HG03064 (cell line): ENCODE measurements around the gene NLGN4X.
"Not testable (repeated sequence)": the region's sequence is repeated elsewhere in the genome, so short reads cannot be mapped to it uniquely, and the experiment has no call there.

ENCODE experiments used
- ATAC-seq: cut with Tn5 transposase; IDR thresholded peaks from one replicate; pipeline ENCODE4 v1.9.1; 2021; ENCODE audit warnings: low read depth; ENCODE audit not compliant: unreplicated experiment

NLGN4X gene

DNA sequence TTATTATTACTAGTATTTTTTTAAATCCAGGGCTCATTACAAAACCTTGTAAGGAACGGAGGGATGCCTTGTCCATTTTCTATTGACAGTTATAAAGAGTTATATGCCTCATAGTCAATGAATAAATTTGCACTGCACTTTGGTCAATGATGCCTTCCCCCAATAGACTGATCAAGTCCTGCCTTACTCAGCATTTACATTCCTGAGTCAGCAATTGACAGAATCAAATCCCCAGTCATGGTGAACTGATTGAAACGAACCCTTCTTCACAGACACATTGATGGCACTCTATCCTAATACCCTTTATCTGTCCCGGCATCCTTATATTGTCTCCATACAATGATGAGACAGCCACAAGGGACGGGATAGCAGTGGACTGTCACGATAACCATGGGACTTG is 213.2 kb downstream of the NLGN4X start:
- ATAC-seq = no peak

- ATAC-seq = no peak
Observed at GRCh38 chrX:6012357-6012756, 216.3 kb downstream of the NLGN4X start.

GRCh38 chrX:6005856-6006255 is 222.8 kb downstream of the NLGN4X start:
- ATAC-seq = no peak

- no peak for ATAC-seq
Observed at GRCh38 chrX:6004529-6004928, 224.1 kb downstream of the NLGN4X start.

GRCh38 chrX:6002056-6002455 is 226.6 kb downstream of the NLGN4X start:
- ATAC-seq = no peak

DNA sequence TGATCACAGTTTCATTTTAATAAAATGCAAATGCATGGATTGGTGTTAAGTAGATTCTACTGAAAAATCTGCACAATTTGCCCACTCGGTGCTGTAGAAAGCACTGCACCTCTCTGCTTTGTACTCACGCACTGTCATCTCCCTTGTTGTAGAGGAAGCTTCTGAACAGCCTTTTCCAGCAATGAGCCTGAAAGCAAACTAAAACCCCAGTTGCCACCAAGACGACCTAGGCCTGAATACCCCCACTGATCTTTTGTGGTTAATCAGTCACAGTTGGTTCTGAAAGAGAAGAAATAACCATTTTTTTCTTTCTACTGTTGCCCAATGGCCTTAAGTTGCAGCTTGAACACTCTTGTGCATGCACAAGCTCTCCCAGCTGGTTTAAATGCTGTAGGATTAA is 229.8 kb downstream of the NLGN4X start:
- ATAC-seq = no peak

DNA sequence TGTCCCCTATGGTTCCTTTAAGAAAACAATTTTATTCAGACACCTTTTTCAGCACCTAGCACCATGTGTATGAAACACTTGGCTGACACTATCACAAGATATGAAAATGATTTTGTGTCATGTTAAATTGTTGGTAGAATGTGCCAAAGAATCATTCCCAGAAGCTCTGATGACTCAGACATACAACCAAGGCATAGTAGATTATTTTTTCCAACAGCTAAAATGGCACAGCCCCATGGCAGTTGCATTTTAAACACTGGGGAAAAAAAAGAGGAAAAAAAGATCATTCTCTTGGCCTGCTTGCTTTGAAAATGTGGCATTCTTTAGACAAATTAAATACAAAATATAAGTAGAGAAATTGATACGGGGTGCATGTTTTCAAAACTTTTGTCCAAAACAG is 230.2 kb downstream of the NLGN4X start:
- ATAC-seq = no peak

- no peak for ATAC-seq
Observed at GRCh38 chrX:5991393-5991792, 237.3 kb downstream of the NLGN4X start.

GRCh38 chrX:5979338-5979737 is 249.3 kb downstream of the NLGN4X start:
- no peak for ATAC-seq

DNA sequence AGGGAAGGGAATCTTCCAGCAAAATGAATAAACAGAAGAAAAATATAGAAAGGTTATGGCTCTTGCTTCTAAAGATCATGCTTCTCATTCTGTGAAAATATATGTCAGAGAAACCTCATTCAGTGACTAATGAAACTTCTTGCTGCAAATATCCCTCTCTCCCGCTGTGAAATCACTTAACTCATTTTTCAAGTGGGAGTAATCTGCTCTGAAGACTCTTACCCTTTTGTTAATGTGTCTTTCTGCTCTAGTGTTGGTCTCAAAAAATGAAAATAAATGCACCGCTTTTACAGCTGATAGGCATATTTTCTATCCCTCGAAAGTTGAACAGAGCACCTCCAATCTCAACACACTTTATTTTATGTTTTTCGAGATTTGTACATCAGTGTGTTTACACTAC is 252.3 kb downstream of the NLGN4X start:
- no peak for ATAC-seq

DNA sequence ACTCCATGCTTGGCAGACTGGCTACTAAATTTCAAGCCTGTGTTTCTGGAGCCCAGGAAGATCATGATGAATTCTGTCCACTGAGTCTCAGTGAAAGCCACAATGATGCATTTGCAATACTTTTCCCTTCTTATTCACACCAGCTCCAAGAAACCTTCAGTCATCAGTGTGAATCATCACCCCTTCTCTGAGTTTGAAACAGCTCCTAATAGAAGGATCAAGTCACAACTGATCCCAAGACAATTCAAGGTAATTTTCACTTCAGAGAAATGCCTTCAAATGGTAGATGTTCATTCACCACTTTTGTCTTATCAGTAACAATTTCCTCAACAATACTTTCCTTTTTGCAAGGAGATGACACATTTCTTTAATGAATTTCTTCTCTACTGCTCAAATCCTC is 257.4 kb downstream of the NLGN4X start:
- no peak for ATAC-seq

DNA sequence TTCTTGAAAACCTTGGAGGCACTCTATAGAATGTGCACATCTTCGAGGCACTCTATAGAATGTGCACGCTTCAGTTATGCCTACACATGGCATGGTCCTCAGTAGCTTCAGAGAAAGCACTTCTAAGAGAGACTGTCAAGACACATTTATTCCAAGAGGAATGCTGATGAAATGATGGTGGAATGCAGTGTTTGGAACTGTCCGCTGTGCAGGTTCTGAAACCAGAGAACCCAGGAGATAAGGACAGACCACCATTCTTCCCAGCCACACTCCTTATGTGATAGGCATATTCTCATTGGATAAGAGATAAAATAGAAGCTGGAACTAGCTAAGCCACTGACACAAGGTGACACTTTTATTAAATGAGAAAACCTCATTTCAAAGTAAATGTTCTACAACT is 263.3 kb downstream of the NLGN4X start:
- ATAC-seq = no peak

DNA sequence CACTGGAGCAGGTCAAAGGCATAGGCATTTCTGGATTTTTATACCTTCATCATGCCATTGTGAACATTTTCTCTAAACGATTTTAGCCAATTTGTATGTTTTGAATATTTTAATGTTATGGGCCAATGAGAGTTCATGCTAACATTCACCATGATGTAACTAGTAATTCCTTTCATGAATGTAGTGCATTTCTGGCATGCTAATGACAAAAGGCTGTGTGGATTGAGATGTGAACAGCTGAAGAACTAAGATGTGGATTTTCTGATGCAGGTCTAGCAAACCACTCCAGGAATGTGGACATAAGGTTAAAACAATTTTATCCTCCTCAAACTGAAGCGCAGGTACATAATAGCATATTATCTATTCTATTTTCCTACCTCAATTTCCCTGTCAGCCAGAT is 269.4 kb downstream of the NLGN4X start:
- no peak for ATAC-seq

DNA sequence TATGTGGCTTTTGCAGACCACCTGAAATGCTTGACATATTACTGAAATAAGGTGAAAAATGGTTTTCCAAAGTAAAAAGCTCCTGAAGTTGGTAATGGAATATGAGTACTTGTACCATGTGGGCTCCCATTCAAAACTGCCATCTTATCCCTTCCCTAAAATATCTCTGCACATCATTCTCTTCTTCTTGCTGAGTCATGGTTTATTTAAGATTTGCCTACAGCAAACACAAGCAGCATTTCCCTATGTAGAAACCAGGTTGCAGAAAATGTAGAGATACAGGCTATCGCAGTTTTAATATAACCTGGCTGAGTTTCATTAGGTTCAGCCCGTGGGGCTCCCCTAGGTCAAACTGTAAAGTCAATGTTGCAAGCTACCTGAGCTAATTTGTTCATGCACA is 270.1 kb downstream of the NLGN4X start:
- ATAC-seq = no peak

- no peak for ATAC-seq
Observed at GRCh38 chrX:5957506-5957905, 271.2 kb downstream of the NLGN4X start.

GRCh38 chrX:5936438-5936837 is 292.2 kb downstream of the NLGN4X start:
- ATAC-seq = no peak

DNA sequence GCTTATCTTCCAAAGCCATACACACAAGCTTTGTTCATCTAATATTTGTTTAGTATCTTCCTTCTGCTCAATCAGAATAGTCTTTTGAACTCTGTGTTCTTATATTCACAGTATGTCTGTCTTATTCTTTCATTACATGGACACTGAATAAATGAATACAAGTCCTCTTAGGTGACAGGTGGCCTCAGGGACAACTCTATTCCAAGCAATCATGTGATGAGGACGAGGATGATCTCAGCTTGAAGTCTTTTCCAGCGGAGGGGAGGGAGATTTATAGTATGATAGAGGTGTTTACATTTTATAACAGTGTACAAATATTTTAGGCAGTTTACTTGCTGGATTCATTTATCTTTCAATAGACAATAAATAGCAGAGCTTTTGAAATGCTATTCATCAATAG is 300.4 kb downstream of the NLGN4X start:
- no peak for ATAC-seq

DNA sequence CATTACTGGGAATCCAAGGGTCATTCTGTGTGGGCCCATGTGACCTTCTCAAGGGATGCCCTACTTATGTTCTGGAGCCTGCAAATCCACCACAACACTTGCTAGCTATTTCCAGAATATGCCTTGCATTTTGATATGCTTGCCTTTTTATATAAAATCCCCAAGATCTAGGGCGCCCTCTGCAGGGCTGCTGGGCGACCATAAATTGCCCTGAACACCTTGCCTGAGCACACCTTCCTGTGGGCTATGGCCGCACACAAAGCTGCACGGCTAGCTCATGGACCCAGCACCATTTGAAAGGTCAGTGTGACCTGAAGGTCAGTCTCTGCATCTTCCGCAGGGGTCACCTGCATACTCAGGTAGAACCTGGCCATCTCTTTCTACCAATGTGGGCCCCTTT is 311.7 kb downstream of the NLGN4X start:
- ATAC-seq = no peak

DNA sequence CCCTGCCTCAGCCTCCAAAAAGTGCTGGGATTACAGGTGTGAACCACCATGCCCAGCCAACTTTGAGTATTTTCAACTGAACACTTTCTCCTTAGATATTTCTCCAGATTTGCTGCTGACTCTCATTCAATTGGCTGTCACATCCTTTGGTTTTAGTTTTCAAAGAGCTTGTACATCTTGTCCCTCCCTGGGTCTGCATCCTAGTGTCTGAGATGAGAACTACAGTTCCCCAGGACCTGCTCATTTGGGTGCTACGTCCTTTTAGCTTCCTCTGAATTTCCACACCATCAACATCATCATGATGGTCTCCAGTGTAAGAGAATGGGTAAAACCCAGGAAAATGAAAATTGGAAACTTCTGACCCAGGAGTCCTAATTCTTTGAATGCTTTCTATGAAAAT is 312.9 kb downstream of the NLGN4X start:
- no peak for ATAC-seq

- no peak for ATAC-seq
Observed at GRCh38 chrX:5907207-5907606, 321.5 kb downstream of the NLGN4X start.

- ATAC-seq = not testable (repeated sequence)
Observed at GRCh38 chrX:5903586-5904190, 325.0 kb downstream of the NLGN4X start.

GRCh38 chrX:5898463-5898862 is 330.2 kb downstream of the NLGN4X start:
- no peak for ATAC-seq

DNA sequence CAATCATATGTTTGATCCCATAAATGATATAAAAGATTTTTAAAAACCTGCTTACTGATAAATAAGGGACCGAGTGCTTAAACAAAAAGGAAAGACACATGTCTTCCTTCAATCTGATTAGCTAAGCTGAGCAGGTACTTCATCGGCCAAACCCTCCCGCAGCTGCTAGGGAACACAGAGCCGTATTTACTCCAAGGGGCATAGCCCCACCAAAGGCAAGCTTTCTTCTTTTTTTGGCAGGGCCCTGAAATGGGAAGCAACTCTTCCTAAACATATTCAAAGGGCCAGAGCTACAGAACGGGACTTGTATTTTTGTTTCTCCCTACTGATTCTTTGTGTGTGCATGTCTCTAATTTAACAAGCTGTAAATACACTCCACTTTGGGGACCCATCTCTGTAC is 337.3 kb downstream of the NLGN4X start:
- no peak for ATAC-seq
